ENCODE results near the gene SFPQ.
"Not testable (repeated sequence)": the region's sequence is repeated elsewhere in the genome, so short reads cannot be mapped to it uniquely, and the experiment has no call there.

Gene SFPQ

DNA sequence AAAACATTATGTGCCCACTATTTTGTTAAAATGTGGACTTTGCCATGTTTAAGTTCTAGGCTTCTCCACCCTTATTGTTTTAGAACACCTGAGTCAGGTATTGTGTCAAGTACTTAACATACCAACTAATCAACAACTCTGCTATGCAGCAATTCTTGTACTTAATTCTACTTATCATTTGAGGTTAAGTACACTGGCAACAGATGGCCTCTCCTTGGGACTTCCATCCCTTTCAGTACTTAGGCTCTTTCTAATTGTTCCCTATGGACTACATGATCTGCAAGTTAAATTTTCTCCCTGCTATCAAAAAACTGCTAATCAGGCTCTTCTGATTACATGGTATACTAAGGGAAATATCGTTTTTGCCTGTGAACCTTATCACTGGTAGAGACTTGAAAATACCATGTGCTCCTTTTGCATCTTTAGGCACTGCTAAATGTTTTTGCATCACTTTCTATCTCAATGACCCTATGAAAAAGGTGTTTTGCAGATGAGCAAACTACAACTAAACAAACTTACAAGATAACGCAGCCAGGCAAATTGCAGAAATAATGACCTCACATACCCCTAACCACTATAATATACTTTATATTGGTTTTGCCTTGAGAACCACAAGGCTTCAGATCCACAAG, 18.9 kb downstream of the SFPQ start:
- DNase-seq (ENCODE audit: low read depth): no peak
- in situ Hi-C loops (cut with HindIII; ENCODE audit: low sequenced_read_pairs): no loop called here
- H3K4me3 ChIP-seq (ENCODE audit: low read depth, low read length): no peak overlapping the region
- TF ChIP-seq, protein P1, sequence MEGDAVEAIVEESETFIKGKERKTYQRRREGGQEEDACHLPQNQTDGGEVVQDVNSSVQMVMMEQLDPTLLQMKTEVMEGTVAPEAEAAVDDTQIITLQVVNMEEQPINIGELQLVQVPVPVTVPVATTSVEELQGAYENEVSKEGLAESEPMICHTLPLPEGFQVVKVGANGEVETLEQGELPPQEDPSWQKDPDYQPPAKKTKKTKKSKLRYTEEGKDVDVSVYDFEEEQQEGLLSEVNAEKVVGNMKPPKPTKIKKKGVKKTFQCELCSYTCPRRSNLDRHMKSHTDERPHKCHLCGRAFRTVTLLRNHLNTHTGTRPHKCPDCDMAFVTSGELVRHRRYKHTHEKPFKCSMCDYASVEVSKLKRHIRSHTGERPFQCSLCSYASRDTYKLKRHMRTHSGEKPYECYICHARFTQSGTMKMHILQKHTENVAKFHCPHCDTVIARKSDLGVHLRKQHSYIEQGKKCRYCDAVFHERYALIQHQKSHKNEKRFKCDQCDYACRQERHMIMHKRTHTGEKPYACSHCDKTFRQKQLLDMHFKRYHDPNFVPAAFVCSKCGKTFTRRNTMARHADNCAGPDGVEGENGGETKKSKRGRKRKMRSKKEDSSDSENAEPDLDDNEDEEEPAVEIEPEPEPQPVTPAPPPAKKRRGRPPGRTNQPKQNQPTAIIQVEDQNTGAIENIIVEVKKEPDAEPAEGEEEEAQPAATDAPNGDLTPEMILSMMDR (IDR thresholded peaks at IDR 0.05; ENCODE audit: low read depth, low read length, missing control alignments): no peak

DNA sequence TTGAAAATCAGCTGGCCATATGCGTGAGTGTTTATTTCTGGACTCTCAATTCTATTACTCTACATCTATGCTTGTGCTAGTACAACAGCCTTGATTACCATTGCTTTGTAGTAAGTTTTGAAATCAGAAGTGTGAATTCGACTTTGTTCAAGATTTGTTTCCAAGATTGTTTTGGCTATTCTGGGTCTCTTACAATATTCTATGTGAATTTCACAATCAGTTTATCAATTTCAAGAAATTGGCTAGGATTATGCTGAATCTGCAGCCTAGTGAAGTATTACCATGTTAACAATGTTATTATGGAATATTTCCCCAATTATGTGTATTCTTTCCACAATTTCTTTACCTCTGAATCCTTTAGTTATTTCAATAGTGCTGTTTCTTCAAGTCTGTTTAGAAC, 19.5 kb downstream of the SFPQ start:
- no peak for DNase-seq (ENCODE audit: low read depth)
- no peak overlapping the region for H3K4me3 ChIP-seq (ENCODE audit: low read depth, low read length)
- in situ Hi-C loops (cut with HindIII; ENCODE audit: low sequenced_read_pairs): no loop called here
- TF ChIP-seq, protein P1 (IDR thresholded peaks at IDR 0.05; ENCODE audit: low read depth, low read length, missing control alignments): no peak

DNA sequence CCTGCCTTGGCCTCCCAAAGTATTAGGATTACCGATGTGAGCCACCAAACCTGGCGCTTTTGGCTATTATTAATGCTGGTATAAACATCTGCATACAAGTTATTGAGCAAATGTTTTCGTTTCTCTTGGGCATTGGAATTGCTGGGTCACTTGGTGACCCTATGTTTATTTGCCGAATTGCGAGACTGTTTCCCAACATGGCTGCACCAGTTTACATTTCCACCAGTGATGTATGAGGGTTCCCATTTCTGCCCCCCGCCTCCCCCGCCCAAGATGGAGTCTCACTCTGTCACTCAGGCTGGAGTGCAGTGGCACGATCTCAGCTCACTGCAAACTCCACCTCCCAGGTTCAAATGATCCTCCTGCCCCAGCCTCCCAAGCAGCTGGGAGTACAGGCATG, 20.9 kb downstream of the SFPQ start:
- in situ Hi-C loops (cut with HindIII; ENCODE audit: low sequenced_read_pairs): no loop called here
- DNase-seq (ENCODE audit: low read depth): no peak
- TF ChIP-seq, protein P1 (IDR thresholded peaks at IDR 0.05; ENCODE audit: low read depth, low read length, missing control alignments): no peak
- H3K4me3 ChIP-seq (ENCODE audit: low read depth, low read length): no peak overlapping the region

DNA sequence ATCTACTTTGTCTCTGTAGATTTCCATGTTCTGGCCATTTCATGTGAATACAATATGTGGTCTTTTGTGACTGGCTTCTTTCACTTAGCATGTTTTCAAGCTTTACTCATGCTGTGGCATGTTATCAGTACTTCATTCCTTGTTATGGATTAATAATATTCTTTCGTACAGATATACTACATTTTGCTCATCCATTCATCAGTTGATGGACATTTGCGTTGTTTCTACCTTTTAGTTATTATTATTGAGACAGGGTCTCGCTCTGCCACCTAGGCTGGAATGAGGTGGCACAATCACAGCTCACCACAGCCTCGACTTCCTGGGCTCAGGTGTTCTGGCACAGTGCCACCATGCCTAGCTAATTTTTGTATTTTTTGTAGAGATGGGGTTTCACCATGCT, 21.4 kb downstream of the SFPQ start:
- no peak for DNase-seq (ENCODE audit: low read depth)
- TF ChIP-seq, protein P1 (IDR thresholded peaks at IDR 0.05; ENCODE audit: low read depth, low read length, missing control alignments): no peak
- in situ Hi-C loops (cut with HindIII; ENCODE audit: low sequenced_read_pairs): no loop called here
- H3K4me3 ChIP-seq (ENCODE audit: low read depth, low read length): no peak overlapping the region

DNA sequence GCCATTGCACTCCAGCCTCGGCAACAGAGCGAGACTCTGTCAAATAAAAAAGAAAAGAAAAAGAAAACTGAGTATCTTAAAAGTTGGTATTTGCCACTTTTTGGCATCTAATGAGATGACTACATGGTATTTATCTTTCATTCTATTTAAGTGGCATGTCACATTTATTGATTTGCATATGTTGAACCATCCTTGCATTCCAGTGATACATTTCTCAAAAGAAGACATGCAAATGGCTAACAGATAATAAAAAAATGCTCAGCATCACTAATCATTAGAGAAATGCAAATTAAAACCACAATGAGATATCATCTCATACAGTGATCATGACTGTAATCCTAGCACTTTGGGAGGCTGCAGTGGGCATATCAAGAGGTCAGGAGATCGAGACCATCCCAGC, 28.1 kb downstream of the SFPQ start:
- DNase-seq (ENCODE audit: low read depth): no peak
- TF ChIP-seq, protein P1 (IDR thresholded peaks at IDR 0.05; ENCODE audit: low read depth, low read length, missing control alignments): no peak
- no peak overlapping the region for H3K4me3 ChIP-seq (ENCODE audit: low read depth, low read length)
- in situ Hi-C loops (cut with HindIII; ENCODE audit: low sequenced_read_pairs): no loop called here

DNA sequence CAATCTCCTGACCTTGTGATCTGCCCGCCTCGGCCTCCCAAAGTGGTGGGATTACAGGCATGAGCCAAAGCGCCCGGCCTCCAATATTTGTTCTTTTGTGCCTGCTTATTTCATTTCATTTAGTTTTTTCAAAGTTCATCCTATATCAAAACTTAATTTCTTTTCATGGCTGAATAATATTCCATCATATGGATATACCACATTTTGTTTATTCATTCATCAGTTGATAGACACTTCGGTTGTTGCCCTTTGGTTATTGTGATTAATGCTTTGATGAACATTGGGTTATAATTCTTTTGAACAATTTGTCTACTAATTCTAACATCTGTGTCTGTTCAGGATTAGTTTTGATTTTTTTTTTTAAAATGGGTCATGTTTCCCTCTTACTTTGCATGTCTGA, 41.7 kb downstream of the SFPQ start:
- TF ChIP-seq, protein P1 (IDR thresholded peaks at IDR 0.05; ENCODE audit: low read depth, low read length, missing control alignments): no peak
- DNase-seq (ENCODE audit: low read depth): no peak
- in situ Hi-C loops (cut with HindIII; ENCODE audit: low sequenced_read_pairs): no loop called here
- H3K4me3 ChIP-seq (ENCODE audit: low read depth, low read length): no peak overlapping the region

DNA sequence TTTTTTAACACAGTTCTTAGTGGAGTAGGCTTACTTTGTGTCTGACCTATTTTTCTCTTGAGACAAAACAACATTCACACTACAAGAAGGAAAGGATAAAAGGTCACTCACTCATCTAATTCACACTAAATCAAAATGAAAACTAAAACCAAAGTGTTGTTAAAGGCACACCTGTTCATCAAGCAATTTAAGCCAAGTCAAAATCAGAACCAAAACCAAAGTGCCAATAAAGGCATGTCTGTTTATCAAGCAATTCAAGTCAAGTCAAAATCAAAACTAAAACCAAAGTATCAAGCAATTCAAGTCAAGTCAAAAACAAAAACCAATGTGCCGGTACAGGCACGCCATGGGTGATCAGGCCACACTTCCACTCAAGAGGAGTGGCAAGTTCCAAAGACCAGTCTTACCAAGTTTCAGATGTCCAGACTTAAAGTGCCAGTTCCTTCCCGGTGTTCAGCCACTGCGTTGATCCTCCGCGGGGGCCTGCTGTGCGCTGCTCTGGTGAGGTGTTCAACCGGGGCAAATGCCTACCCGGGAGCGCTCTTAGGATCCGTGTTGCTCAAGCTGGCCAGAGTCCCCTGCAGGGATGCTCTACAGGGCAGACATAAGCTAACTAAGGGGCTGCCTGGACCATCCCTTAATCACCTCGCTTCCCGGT, 46.9 kb downstream of the SFPQ start:
- DNase-seq (ENCODE audit: low read depth); in situ Hi-C loops (cut with HindIII; ENCODE audit: low sequenced_read_pairs); H3K4me3 ChIP-seq (ENCODE audit: low read depth, low read length): not testable (repeated sequence)

Measured in astrocyte of the cerebellum (primary cell).